KMS-11 (cell line): ENCODE data around the gene FRMD4A.

Experiments
- H2AFZ ChIP-seq: fragments of 200-600 bp; sonication (generic); 2 replicates; pipeline ENCODE4 v1.6.1; 2016; ENCODE audit warnings: antibody characterized with exemption, mixed run types, low read depth
- H3K27ac ChIP-seq: fragments of 200-600 bp; sonication (generic); 2 replicates; pipeline ENCODE4 v1.6.1; 2016; ENCODE audit warnings: mild to moderate bottlenecking, mixed run types
- H3K27me3 ChIP-seq: fragments of 200-600 bp; sonication (generic); 2 replicates; pipeline ENCODE4 v1.6.1; 2017; ENCODE audit warnings: mild to moderate bottlenecking, low read depth, mixed run types, moderate library complexity; ENCODE audit not compliant: insufficient read depth
- H3K36me3 ChIP-seq: fragments of 200-600 bp; sonication (generic); 2 replicates; pipeline ENCODE4 v1.6.1; 2017; ENCODE audit warnings: mild to moderate bottlenecking, mixed run types; ENCODE audit not compliant: insufficient read depth
- H3K4me1 ChIP-seq: fragments of 200-600 bp; sonication (generic); 2 replicates; pipeline ENCODE4 v1.6.1; 2016; ENCODE audit warnings: mild to moderate bottlenecking, low read depth, mixed run types; ENCODE audit not compliant: poor library complexity, severe bottlenecking
- H3K4me2 ChIP-seq: fragments of 200-600 bp; sonication (generic); 2 replicates; pipeline ENCODE4 v1.7.0; 2016; ENCODE audit warnings: mild to moderate bottlenecking, mixed run types
- H3K4me3 ChIP-seq: fragments of 200-600 bp; sonication (generic); IDR thresholded peaks from 2 replicates; pipeline ENCODE4 v1.6.1; 2017; ENCODE audit warnings: low read depth, low read length, mixed read lengths; ENCODE audit not compliant: insufficient read depth
- H3K79me2 ChIP-seq: fragments of 200-600 bp; sonication (generic); 2 replicates; pipeline ENCODE4 v1.6.1; 2016; ENCODE audit warnings: low read depth, mixed run types; ENCODE audit not compliant: insufficient read depth
- H3K9ac ChIP-seq: fragments of 200-600 bp; sonication (generic); 2 replicates; pipeline ENCODE4 v1.6.1; 2016; ENCODE audit warnings: mild to moderate bottlenecking, mixed run types
- H4K20me1 ChIP-seq: fragments of 200-600 bp; sonication (generic); 2 replicates; pipeline ENCODE4 v1.6.1; 2016; ENCODE audit warnings: mild to moderate bottlenecking, mixed run types; ENCODE audit not compliant: insufficient read depth
- TF ChIP-seq, protein P1 (sequence below): fragments of 200-600 bp; sonication (generic); conservative IDR thresholded peaks from 2 replicates; pipeline ENCODE4 v1.6.1; 2017; ENCODE audit warnings: low read depth, mild to moderate bottlenecking, antibody characterized with exemption, low read length, moderate library complexity, mixed read lengths

The FRMD4A gene

GRCh38 chr10:13722747-13723653, 607.7 kb downstream of the FRMD4A start:
- Histone ChIP-seq H3K27ac (peak overlapping the region; percentile 19; the same call in 1 of the 2 replicates), H3K27me3 (no peaks in the 10 kb centered on the region), H3K9ac (no peak overlapping the region), H3K36me3 (no peaks in the 10 kb centered on the region), H2AFZ (no peak overlapping the region), H4K20me1 (no peaks in the 10 kb centered on the region), H3K79me2 (no peaks in the 10 kb centered on the region), H3K4me2 (peak overlapping the region; percentile 56), H3K4me3 (no peak overlapping the region), H3K4me1 (peaks cover 52% of the 10 kb centered on the region)
- TF ChIP-seq, protein P1, sequence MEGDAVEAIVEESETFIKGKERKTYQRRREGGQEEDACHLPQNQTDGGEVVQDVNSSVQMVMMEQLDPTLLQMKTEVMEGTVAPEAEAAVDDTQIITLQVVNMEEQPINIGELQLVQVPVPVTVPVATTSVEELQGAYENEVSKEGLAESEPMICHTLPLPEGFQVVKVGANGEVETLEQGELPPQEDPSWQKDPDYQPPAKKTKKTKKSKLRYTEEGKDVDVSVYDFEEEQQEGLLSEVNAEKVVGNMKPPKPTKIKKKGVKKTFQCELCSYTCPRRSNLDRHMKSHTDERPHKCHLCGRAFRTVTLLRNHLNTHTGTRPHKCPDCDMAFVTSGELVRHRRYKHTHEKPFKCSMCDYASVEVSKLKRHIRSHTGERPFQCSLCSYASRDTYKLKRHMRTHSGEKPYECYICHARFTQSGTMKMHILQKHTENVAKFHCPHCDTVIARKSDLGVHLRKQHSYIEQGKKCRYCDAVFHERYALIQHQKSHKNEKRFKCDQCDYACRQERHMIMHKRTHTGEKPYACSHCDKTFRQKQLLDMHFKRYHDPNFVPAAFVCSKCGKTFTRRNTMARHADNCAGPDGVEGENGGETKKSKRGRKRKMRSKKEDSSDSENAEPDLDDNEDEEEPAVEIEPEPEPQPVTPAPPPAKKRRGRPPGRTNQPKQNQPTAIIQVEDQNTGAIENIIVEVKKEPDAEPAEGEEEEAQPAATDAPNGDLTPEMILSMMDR, result no peak

- peaks cover 60% of the 10 kb centered on the region for H3K4me1 ChIP-seq
- no peaks in the 10 kb centered on the region for H4K20me1 ChIP-seq
- no peak overlapping the region for H3K4me2 ChIP-seq
- no peaks in the 10 kb centered on the region for H3K27me3 ChIP-seq
- no peak overlapping the region for H3K27ac ChIP-seq
- H3K4me3 ChIP-seq, result no peak overlapping the region
- no peak overlapping the region for H2AFZ ChIP-seq
- H3K79me2 ChIP-seq, result no peaks in the 10 kb centered on the region
- no peak overlapping the region for H3K9ac ChIP-seq
- H3K36me3 ChIP-seq, result no peaks in the 10 kb centered on the region
- TF ChIP-seq, protein P1, result no peak
Measured at GRCh38 chr10:13721486-13721885, 609.2 kb downstream of the FRMD4A start.

DNA sequence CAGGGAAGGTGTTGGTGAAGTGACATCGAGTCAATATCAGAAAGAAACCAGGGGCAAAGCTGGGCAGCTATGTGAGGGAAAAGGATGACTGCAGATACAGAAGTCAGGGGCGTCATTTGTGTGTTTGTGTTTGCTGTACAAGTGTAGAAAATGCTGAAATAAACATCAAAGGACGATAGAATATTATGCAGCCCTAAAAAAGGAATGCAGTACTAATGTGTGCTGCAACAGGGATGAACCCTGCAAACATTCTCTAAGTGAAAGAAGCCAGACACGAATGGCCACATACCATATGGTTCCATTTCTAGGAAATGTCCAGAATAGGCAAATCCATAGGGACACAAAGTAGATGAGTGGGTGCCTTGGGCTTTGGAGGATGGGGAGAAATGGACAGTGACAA, 610.0 kb downstream of the FRMD4A start:
- Histone ChIP-seq H4K20me1 (no peaks in the 10 kb centered on the region), H3K27ac (no peak overlapping the region), H3K9ac (no peak overlapping the region), H3K4me3 (no peak overlapping the region), H2AFZ (no peak overlapping the region), H3K36me3 (no peaks in the 10 kb centered on the region), H3K4me2 (no peak overlapping the region), H3K27me3 (no peaks in the 10 kb centered on the region), H3K4me1 (peaks cover 60% of the 10 kb centered on the region), H3K79me2 (no peaks in the 10 kb centered on the region)
- TF ChIP-seq, protein P1, result no peak

DNA sequence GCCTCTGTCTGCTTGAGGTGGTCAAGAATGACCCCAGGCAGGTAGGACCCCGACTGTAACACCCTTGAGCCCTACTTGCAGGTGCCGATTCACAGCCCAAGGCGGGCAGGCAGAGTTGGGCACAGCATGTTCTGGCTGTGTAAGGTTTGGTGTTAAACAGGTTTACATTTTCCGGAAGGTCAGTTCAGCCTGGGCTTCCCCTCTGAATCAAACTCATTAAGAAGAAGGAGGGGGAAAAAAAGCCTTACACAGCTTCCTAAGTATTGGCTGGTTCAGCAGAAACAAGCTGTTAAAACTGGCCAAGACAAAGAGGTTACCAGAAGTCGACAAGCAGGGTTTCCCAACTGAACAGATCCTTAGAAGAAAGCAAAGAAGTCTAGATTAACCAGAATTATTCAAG, 611.3 kb downstream of the FRMD4A start:
- H3K79me2 ChIP-seq, result no peaks in the 10 kb centered on the region
- peak overlapping the region; percentile 67; the same call in 1 of the 2 replicates for H3K27ac ChIP-seq
- H3K27me3 ChIP-seq, result no peaks in the 10 kb centered on the region
- TF ChIP-seq, protein P1, result no peak
- peaks cover 53% of the 10 kb centered on the region for H3K4me1 ChIP-seq
- no peak overlapping the region for H3K4me3 ChIP-seq
- H3K9ac ChIP-seq, result no peak overlapping the region
- no peaks in the 10 kb centered on the region for H3K36me3 ChIP-seq
- peak overlapping the region; percentile 18; the same call in 1 of the 2 replicates for H2AFZ ChIP-seq
- H4K20me1 ChIP-seq, result no peaks in the 10 kb centered on the region
- peak overlapping the region; percentile 67 for H3K4me2 ChIP-seq
